ENCODE results near the gene MAP4K2. TPM values are rescaled to one million over a fixed set of nuclear protein-coding genes. Genes with fewer than 3 reads are reported as not detected.

Gene MAP4K2
- total and polyA plus RNA-seq, 2 of the 13 experiments (the other 11 are each of a cell fraction or from before 2014, with no cell fraction given) = 8.3 to 17.6 TPM

- no peak for TF ChIP-seq YEATS2 (CRISPR knock-in tag; IDR thresholded peaks at IDR 0.05; ENCODE audit: borderline replicate concordance)
- 0 out of 2 replicates have a peak, but pooled peaks have one; percentile 29 for TF ChIP-seq TGIF2 (CRISPR knock-in tag; IDR thresholded peaks at IDR 0.05)
- no peak for TF ChIP-seq KMT2B (CRISPR knock-in tag; IDR thresholded peaks at IDR 0.05)
- no peak for TF ChIP-seq ZNF318 (CRISPR knock-in tag; IDR thresholded peaks at IDR 0.05)
- TF ChIP-seq ZNF747 (CRISPR knock-in tag; IDR thresholded peaks at IDR 0.05; ENCODE audit: borderline replicate concordance) = 0 out of 2 replicates have a peak, but pooled peaks have one; percentile 30
- no peak for TF ChIP-seq SMARCC2 (IDR thresholded peaks at IDR 0.05)
- no peak for TF ChIP-seq PRDM4 (CRISPR knock-in tag; IDR thresholded peaks at IDR 0.05; ENCODE audit: borderline replicate concordance)
- 0 out of 2 replicates have a peak, but pooled peaks have one; percentile 28 for TF ChIP-seq MTERF4 (CRISPR knock-in tag; IDR thresholded peaks at IDR 0.05)
- TF ChIP-seq ZNF567 (CRISPR knock-in tag; IDR thresholded peaks at IDR 0.05; ENCODE audit: borderline replicate concordance) = no peak
- TF ChIP-seq PAXIP1 (CRISPR knock-in tag; conservative IDR thresholded peaks at IDR 0.05) = no peak
- no peak for TF ChIP-seq ZNF362 (CRISPR knock-in tag; IDR thresholded peaks at IDR 0.05; ENCODE audit: borderline replicate concordance)
Measured at GRCh38 chr11:64843686-64844329, 40.8 kb upstream of the MAP4K2 start (continued).
